SK-N-SH treated with all-trans-retinoic acid at 6 μM for 48 hours (cell line): ENCODE measurements around the gene CHRNG.
A peak's percentile ranks its signal among the peaks of the same experiment; 100 is the strongest.

Source experiments
- ATAC-seq: fragments of 200-7000 bp; cut with Tn5 transposase; 3 replicates; pipeline ENCODE4 v1.9.1; 2020; ENCODE audit warnings: mild to moderate bottlenecking, moderate library complexity
- ARNTL ChIP-seq: fragments of 450-650 bp; formaldehyde crosslinking; IDR thresholded peaks from 2 replicates; pipeline ENCODE4 v1.5.0; 2020; ENCODE audit warnings: low read depth, mild to moderate bottlenecking, moderate library complexity, borderline replicate concordance
- BACH2 ChIP-seq: fragments of 250-450 bp; sonication (Bioruptor Pico); IDR thresholded peaks from 2 replicates; pipeline ENCODE4 v1.9.0; 2021; ENCODE audit warnings: mild to moderate bottlenecking, borderline replicate concordance
- CREB5 ChIP-seq: fragments of 250-450 bp; sonication (Bioruptor Pico); IDR thresholded peaks from 2 replicates; pipeline ENCODE4 v1.5.1; 2020; ENCODE audit warnings: low read depth, mild to moderate bottlenecking, moderate library complexity
- CSDC2 ChIP-seq: fragments of 250-450 bp; sonication (Bioruptor Pico); IDR thresholded peaks from 2 replicates; pipeline ENCODE4 v1.5.0; 2020; ENCODE audit warnings: mild to moderate bottlenecking, moderate library complexity
- ESRRG ChIP-seq: fragments of 250-450 bp; sonication (Bioruptor Pico); IDR thresholded peaks from 2 replicates; pipeline ENCODE4 v1.6.1; 2021; ENCODE audit warnings: mild to moderate bottlenecking
- GLIS3 ChIP-seq: fragments of 250-450 bp; sonication (Bioruptor Pico); IDR thresholded peaks from 2 replicates; pipeline ENCODE4 v1.5.0; 2020; ENCODE audit warnings: mild to moderate bottlenecking, moderate library complexity
- ISL1 ChIP-seq: fragments of 250-450 bp; sonication (Bioruptor Pico); IDR thresholded peaks from 2 replicates; pipeline ENCODE4 v2.1.2; 2022; ENCODE audit warnings: mild to moderate bottlenecking, moderate library complexity
- OSR1 ChIP-seq: fragments of 250-450 bp; sonication (Bioruptor Pico); IDR thresholded peaks from 2 replicates; pipeline ENCODE4 v1.8.0; 2022; ENCODE audit warnings: moderate library complexity, mild to moderate bottlenecking, inconsistent platforms
- PPARA ChIP-seq: fragments of 250-450 bp; sonication (Bioruptor Pico); IDR thresholded peaks from 2 replicates; pipeline ENCODE4 v1.5.0; 2020; ENCODE audit warnings: mild to moderate bottlenecking, borderline replicate concordance
- RARB ChIP-seq: fragments of 250-450 bp; sonication (Bioruptor Pico); IDR thresholded peaks from 2 replicates; pipeline ENCODE4 v1.8.0; 2021; ENCODE audit warnings: mild to moderate bottlenecking, moderate library complexity
- SNAI2 ChIP-seq: fragments of 250-450 bp; sonication (Bioruptor Pico); IDR thresholded peaks from 2 replicates; pipeline ENCODE4 v1.5.0; 2020; ENCODE audit warnings: mild to moderate bottlenecking, moderate library complexity
- TCF4 ChIP-seq: fragments of 250-450 bp; sonication (Bioruptor Pico); IDR thresholded peaks from 2 replicates; pipeline ENCODE4 v1.8.0; 2021; ENCODE audit warnings: mild to moderate bottlenecking, moderate library complexity, borderline replicate concordance
- TOX ChIP-seq: fragments of 250-450 bp; sonication (Bioruptor Pico); IDR thresholded peaks from 2 replicates; pipeline ENCODE4 v1.8.0; 2021; ENCODE audit warnings: mild to moderate bottlenecking, moderate library complexity, borderline replicate concordance
- TSHZ2 ChIP-seq: fragments of 250-450 bp; sonication (Bioruptor Pico); IDR thresholded peaks from 2 replicates; pipeline ENCODE4 v1.5.0; 2020; ENCODE audit warnings: mild to moderate bottlenecking, moderate library complexity
- ZC3H10 ChIP-seq: fragments of 250-450 bp; sonication (Bioruptor Pico); IDR thresholded peaks from 2 replicates; pipeline ENCODE4 v1.5.1; 2021; ENCODE audit warnings: mild to moderate bottlenecking, moderate library complexity
- ZFP3 ChIP-seq: fragments of 250-450 bp; sonication (Bioruptor Pico); IDR thresholded peaks from 2 replicates; pipeline ENCODE4 v1.5.0; 2020; ENCODE audit warnings: mild to moderate bottlenecking, moderate library complexity
- ZNF565 ChIP-seq: fragments of 450-650 bp; formaldehyde crosslinking; conservative IDR thresholded peaks from 2 replicates; pipeline ENCODE4 v1.5.0; 2020; ENCODE audit warnings: low read depth, mild to moderate bottlenecking, moderate library complexity
- ZNF8 ChIP-seq: fragments of 450-650 bp; formaldehyde crosslinking; IDR thresholded peaks from 2 replicates; pipeline ENCODE4 v1.5.0; 2020; ENCODE audit warnings: mild to moderate bottlenecking, moderate library complexity
- TF ChIP-seq, protein P1 (sequence below): fragments of 250-450 bp; sonication (Bioruptor Pico); IDR thresholded peaks from 2 replicates; pipeline ENCODE4 v1.5.1; 2021; ENCODE audit warnings: mild to moderate bottlenecking, moderate library complexity
- TF ChIP-seq, protein P2 (sequence below): fragments of 250-450 bp; sonication (Bioruptor Pico); IDR thresholded peaks from 2 replicates; pipeline ENCODE4 v1.8.0; 2021; ENCODE audit warnings: low read depth, mild to moderate bottlenecking, moderate library complexity, borderline replicate concordance
- TF ChIP-seq, protein P3 (sequence below): fragments of 250-450 bp; sonication (Bioruptor Pico); IDR thresholded peaks from 2 replicates; pipeline ENCODE4 v1.8.0; 2020; ENCODE audit warnings: mild to moderate bottlenecking, moderate library complexity, borderline replicate concordance

The CHRNG gene

DNA sequence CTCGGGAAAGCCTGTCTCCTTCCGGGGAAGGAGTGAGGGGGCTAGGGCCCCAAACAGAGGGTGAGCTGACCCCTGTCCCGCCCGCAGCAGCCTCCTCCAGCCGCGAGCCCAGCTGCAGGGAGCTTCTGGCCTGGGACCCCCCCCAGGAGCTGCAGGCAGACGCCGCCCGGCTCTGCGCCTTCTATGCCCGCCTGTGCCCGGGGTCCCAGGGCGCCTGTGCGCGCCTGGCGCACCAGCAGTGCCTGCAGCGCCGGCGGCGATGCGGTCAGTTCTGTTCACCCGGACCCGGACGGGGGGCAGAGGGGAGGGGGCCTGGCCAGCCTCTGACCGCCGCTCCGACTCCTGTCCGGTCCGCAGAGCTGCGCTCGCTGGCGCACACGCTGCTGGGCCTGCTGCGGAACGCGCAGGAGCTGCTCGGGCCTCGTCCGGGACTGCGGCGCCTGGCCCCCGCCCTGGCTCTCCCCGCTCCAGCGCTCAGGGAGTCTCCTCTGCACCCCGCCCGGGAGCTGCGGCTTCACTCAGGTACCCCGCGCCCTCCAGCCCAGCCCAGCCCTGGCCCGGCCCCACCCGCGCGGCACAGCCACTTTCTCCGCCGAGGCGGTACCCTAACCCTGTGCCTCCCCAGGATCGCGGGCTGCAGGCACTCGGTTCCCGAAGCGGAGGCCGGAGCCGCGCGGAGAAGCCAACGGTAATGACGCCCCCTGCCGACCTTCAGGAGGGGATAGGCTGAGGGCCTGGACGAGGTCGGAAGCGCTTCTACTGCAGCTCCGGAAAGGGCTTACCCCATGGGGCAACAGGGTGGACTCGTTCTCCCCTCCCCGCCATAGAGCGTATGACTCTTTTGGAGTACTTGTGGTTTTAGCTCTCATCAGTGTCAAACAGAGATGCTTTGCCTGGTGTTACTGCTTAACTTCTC, 15.6 kb upstream of the CHRNG start:
- peak; percentile 60 for ATAC-seq
- no peak for TF ChIP-seq TSHZ2
- TF ChIP-seq GLIS3: no peak
- TF ChIP-seq BACH2 (CRISPR knock-in tag): no peak
- TF ChIP-seq PPARA: no peak
- no peak for TF ChIP-seq ESRRG (CRISPR knock-in tag)
- no peak for TF ChIP-seq RARB
- no peak for TF ChIP-seq ZFP3 (CRISPR knock-in tag)
- no peak for TF ChIP-seq CSDC2
- TF ChIP-seq, protein P1, sequence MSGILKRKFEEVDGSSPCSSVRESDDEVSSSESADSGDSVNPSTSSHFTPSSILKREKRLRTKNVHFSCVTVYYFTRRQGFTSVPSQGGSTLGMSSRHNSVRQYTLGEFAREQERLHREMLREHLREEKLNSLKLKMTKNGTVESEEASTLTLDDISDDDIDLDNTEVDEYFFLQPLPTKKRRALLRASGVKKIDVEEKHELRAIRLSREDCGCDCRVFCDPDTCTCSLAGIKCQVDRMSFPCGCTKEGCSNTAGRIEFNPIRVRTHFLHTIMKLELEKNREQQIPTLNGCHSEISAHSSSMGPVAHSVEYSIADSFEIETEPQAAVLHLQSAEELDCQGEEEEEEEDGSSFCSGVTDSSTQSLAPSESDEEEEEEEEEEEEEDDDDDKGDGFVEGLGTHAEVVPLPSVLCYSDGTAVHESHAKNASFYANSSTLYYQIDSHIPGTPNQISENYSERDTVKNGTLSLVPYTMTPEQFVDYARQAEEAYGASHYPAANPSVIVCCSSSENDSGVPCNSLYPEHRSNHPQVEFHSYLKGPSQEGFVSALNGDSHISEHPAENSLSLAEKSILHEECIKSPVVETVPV (CRISPR knock-in tag): no peak
- TF ChIP-seq ZNF565: no peak
- TF ChIP-seq, protein P2, sequence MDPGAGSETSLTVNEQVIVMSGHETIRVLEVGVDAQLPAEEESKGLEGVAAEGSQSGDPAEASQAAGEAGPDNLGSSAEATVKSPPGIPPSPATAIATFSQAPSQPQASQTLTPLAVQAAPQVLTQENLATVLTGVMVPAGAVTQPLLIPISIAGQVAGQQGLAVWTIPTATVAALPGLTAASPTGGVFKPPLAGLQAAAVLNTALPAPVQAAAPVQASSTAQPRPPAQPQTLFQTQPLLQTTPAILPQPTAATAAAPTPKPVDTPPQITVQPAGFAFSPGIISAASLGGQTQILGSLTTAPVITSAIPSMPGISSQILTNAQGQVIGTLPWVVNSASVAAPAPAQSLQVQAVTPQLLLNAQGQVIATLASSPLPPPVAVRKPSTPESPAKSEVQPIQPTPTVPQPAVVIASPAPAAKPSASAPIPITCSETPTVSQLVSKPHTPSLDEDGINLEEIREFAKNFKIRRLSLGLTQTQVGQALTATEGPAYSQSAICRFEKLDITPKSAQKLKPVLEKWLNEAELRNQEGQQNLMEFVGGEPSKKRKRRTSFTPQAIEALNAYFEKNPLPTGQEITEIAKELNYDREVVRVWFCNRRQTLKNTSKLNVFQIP (CRISPR knock-in tag): no peak
- no peak for TF ChIP-seq ZC3H10
- TF ChIP-seq, protein P3, sequence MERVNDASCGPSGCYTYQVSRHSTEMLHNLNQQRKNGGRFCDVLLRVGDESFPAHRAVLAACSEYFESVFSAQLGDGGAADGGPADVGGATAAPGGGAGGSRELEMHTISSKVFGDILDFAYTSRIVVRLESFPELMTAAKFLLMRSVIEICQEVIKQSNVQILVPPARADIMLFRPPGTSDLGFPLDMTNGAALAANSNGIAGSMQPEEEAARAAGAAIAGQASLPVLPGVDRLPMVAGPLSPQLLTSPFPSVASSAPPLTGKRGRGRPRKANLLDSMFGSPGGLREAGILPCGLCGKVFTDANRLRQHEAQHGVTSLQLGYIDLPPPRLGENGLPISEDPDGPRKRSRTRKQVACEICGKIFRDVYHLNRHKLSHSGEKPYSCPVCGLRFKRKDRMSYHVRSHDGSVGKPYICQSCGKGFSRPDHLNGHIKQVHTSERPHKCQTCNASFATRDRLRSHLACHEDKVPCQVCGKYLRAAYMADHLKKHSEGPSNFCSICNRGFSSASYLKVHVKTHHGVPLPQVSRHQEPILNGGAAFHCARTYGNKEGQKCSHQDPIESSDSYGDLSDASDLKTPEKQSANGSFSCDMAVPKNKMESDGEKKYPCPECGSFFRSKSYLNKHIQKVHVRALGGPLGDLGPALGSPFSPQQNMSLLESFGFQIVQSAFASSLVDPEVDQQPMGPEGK: no peak
- no peak for TF ChIP-seq SNAI2 (CRISPR knock-in tag)
- no peak for TF ChIP-seq OSR1 (CRISPR knock-in tag)
- no peak for TF ChIP-seq ARNTL
- TF ChIP-seq CREB5: no peak

GRCh38 chr2:232524771-232525170, 14.7 kb upstream of the CHRNG start:
- ATAC-seq: no peak
- no peak for TF ChIP-seq ZNF8 (CRISPR knock-in tag)
- TF ChIP-seq, protein P2 (CRISPR knock-in tag): no peak
- no peak for TF ChIP-seq ZNF565
- no peak for TF ChIP-seq GLIS3
- TF ChIP-seq, all 23 proteins: peak for 0

GRCh38 chr2:232525199-232525598, 14.3 kb upstream of the CHRNG start:
- TF ChIP-seq TCF4: no peak
- no peak for TF ChIP-seq RARB
- TF ChIP-seq, protein P1 (CRISPR knock-in tag): no peak
- no peak for TF ChIP-seq OSR1 (CRISPR knock-in tag)
- TF ChIP-seq BACH2 (CRISPR knock-in tag): no peak
- no peak for TF ChIP-seq CSDC2
- no peak for TF ChIP-seq TOX (CRISPR knock-in tag)
- TF ChIP-seq ZNF8 (CRISPR knock-in tag): no peak
- TF ChIP-seq ISL1 (CRISPR knock-in tag): no peak
- TF ChIP-seq ZNF565: no peak
- no peak for ATAC-seq
